ENCODE measurements around the gene ACOT8. TPM values are rescaled to one million over a fixed set of nuclear protein-coding genes. Genes with fewer than 3 reads are reported as not detected.
A peak's percentile ranks its signal among the peaks of the same experiment; 100 is the strongest.

The ACOT8 gene
- total RNA-seq, 1 experiment from 2014 or later, result 33.4 TPM

DNA sequence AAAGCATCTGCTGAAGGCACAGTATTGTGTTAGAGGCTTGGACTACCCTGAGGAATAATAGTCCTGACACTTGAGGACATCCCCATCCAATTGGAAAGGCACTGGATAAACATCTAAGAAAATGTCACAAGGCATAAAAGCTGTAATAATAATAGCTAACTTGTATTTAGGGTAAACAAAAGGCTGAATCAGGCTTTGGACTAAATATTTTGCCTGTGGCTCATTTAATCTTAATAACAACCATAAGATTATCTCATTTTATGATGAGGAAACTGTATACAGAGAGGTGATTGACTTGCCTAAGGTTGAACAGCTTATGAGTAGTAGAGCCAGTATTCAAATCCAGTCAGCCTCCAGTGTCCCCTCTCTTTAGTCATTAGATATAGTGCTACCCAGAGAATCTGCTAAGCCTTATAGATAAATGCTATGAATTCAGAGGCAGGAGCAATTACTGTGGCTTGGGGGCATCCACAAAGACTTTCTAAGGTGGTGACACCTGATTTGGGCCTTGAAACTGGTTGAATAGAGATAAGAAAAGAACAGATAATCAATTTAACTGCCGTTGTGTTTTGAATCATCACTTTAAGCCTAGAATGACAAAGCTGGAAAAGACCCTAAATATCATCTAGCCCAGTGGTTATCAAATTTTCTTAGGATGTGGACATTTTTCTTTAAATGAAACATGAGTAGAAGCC, 16.4 kb upstream of the ACOT8 start:
- no peak overlapping the region for H3K4me2 ChIP-seq
- H4K20me1 ChIP-seq (ENCODE audit: insufficient read depth), result no peaks in the 10 kb centered on the region
- H3K4me1 ChIP-seq (replicated peaks; ENCODE audit: insufficient read depth), result peaks cover 18% of the 10 kb centered on the region
- no peaks in the 10 kb centered on the region for H3K9me3 ChIP-seq (ENCODE audit: insufficient read depth, low read depth)
- H3K4me3 ChIP-seq, result no peak overlapping the region
- no peak for TF ChIP-seq CTCF (conservative IDR thresholded peaks at IDR 0.05)
- TF ChIP-seq EZH2 (IDR thresholded peaks at IDR 0.05; ENCODE audit: low read depth), result no peak
- no peaks in the 10 kb centered on the region for H3K79me2 ChIP-seq (ENCODE audit: low read depth)
- H2AFZ ChIP-seq, result no peak overlapping the region
- ChIA-PET POLR2A (ENCODE audit: unreplicated experiment) (no interaction called here), CTCF (no interaction called here)
- peaks cover 14% of the 10 kb centered on the region; the same call in 1 of the 2 replicates for H3F3A ChIP-seq (ENCODE audit: insufficient read depth, low read depth)
- no peak overlapping the region for H3K27ac ChIP-seq
- BruUV-seq (replicated peaks), result no TSS peak
- intact Hi-C loops (cut with micrococcal nuclease; ENCODE audit: unreplicated experiment), result no loop called here
- no peaks in the 10 kb centered on the region for H3K36me3 ChIP-seq (ENCODE audit: low read depth)
- peak in 1 of 2 experiments; percentile 31 for DNase-seq
- H3K9me2 ChIP-seq (ENCODE audit: insufficient read depth), result no peaks in the 10 kb centered on the region
- H3K27me3 ChIP-seq (ENCODE audit: insufficient read depth, low read depth), result no peaks in the 10 kb centered on the region

DNA sequence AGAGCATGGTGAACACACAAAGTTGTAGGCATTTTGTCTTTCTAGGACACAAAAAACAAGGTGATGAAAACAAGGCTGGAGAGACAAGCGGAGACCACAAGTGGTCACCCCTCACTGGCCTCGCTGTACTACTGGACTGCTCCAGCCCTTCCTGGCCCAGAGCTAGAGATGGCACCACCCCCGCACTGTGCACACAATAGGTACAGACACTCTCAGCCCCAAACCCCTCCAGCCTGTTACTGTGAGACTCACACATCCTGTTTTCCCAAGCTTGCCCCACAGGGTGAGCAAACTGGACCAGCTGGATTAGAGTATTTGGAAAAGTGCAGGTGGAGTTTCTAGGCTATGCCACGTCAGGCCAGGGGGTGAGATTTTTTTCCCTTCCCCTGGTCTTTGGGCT, 15.4 kb upstream of the ACOT8 start:
- H3K36me3 ChIP-seq (ENCODE audit: low read depth), result no peaks in the 10 kb centered on the region
- H4K20me1 ChIP-seq (ENCODE audit: insufficient read depth), result no peaks in the 10 kb centered on the region
- H3K4me2 ChIP-seq, result peak overlapping the region; percentile 34
- H3F3A ChIP-seq (ENCODE audit: insufficient read depth, low read depth), result peaks cover 22% of the 10 kb centered on the region; the same call in 1 of the 2 replicates
- TF ChIP-seq CTCF (conservative IDR thresholded peaks at IDR 0.05) (no peak), EZH2 (IDR thresholded peaks at IDR 0.05; ENCODE audit: low read depth) (no peak)
- peak overlapping the region; percentile 21 for H3K27ac ChIP-seq
- no peaks in the 10 kb centered on the region for H3K27me3 ChIP-seq (ENCODE audit: insufficient read depth, low read depth)
- intact Hi-C loops (cut with micrococcal nuclease; ENCODE audit: unreplicated experiment), result no loop called here
- H3K79me2 ChIP-seq (ENCODE audit: low read depth), result no peaks in the 10 kb centered on the region
- no peak overlapping the region for H3K4me3 ChIP-seq
- H3K9me3 ChIP-seq (ENCODE audit: insufficient read depth, low read depth), result no peaks in the 10 kb centered on the region
- no TSS peak for BruUV-seq (replicated peaks)
- DNase-seq, result peak; percentile 41 to 77
- no peaks in the 10 kb centered on the region for H3K9me2 ChIP-seq (ENCODE audit: insufficient read depth)
- no peak overlapping the region for H2AFZ ChIP-seq
- ChIA-PET POLR2A (ENCODE audit: unreplicated experiment) (no interaction called here), CTCF (no interaction called here)
- H3K4me1 ChIP-seq (replicated peaks; ENCODE audit: insufficient read depth), result peaks cover 27% of the 10 kb centered on the region

GRCh38 chr20:45867819-45868176, 10.6 kb upstream of the ACOT8 start:
- TF ChIP-seq CTCF (conservative IDR thresholded peaks at IDR 0.05) (no peak), EZH2 (IDR thresholded peaks at IDR 0.05; ENCODE audit: low read depth) (no peak)
- Histone ChIP-seq H3K4me3 (no peak overlapping the region), H2AFZ (no peak overlapping the region), H3K4me2 (peak overlapping the region; percentile 25), H3K36me3 (ENCODE audit: low read depth) (no peaks in the 10 kb centered on the region), H3K27me3 (ENCODE audit: insufficient read depth, low read depth) (no peaks in the 10 kb centered on the region), H3K9me3 (ENCODE audit: insufficient read depth, low read depth) (no peaks in the 10 kb centered on the region), H3K9me2 (ENCODE audit: insufficient read depth) (no peaks in the 10 kb centered on the region), H3K79me2 (ENCODE audit: low read depth) (no peaks in the 10 kb centered on the region), H3K27ac (peak overlapping the region; percentile 41), H4K20me1 (ENCODE audit: insufficient read depth) (no peaks in the 10 kb centered on the region), H3K4me1 (replicated peaks; ENCODE audit: insufficient read depth) (peaks cover 28% of the 10 kb centered on the region), H3F3A (ENCODE audit: insufficient read depth, low read depth) (peaks cover 25% of the 10 kb centered on the region; the same call in 1 of the 2 replicates)
- intact Hi-C loops (cut with micrococcal nuclease; ENCODE audit: unreplicated experiment), result no loop called here
- ChIA-PET POLR2A (ENCODE audit: unreplicated experiment) (interaction anchor here (0.6 kb wide), 4 partner anchors 11 to 74 kb away, joined by 3 to 17 read pairs (median 5); no protein-coding TSS in a partner anchor), CTCF (no interaction called here)
- peak in 1 of 2 experiments; percentile 93 for DNase-seq
- BruUV-seq (replicated peaks), result no TSS peak

Measured in PC-9 (cell line).